Measurements from ENCODE around the gene KRTCAP2.

KRTCAP2 gene

GRCh38 chr1:155130272-155131006 is 42.7 kb downstream of the KRTCAP2 start:
- DNase-seq, result no peak

- DNase-seq, result peak; percentile 34 to 62
Measured at GRCh38 chr1:155128755-155129473, 44.2 kb downstream of the KRTCAP2 start.

GRCh38 chr1:155127967-155128754 is 44.9 kb downstream of the KRTCAP2 start:
- no peak for DNase-seq

GRCh38 chr1:155127105-155127966 is 45.8 kb downstream of the KRTCAP2 start, which contains the start of gene EFNA1:
Gene EFNA1, plus strand, starts transcription at chr1:155127876. Its CDS starts 102 bp downstream, at chr1:155127978.
- DNase-seq, result peak; percentile 74 to 85

- DNase-seq, result peak; percentile 83 to 86
Measured at GRCh38 chr1:155126556-155127104, 46.5 kb downstream of the KRTCAP2 start.

GRCh38 chr1:155125946-155126555 is 47.1 kb downstream of the KRTCAP2 start:
- DNase-seq, result peak; percentile 83 to 93

GRCh38 chr1:155125511-155125945 is 47.6 kb downstream of the KRTCAP2 start:
- DNase-seq, result peak; percentile 55 to 63

GRCh38 chr1:155124503-155125463 is 48.3 kb downstream of the KRTCAP2 start:
- DNase-seq, result peak; percentile 57 to 60

GRCh38 chr1:155123801-155124200 is 49.3 kb downstream of the KRTCAP2 start:
- DNase-seq, result no peak

- DNase-seq, result no peak
Measured at GRCh38 chr1:155122308-155122707, 50.8 kb downstream of the KRTCAP2 start.

- no peak for DNase-seq
Measured at GRCh38 chr1:155121249-155121648, 51.9 kb downstream of the KRTCAP2 start.

- no peak for DNase-seq
Measured at GRCh38 chr1:155120253-155120652, 52.9 kb downstream of the KRTCAP2 start.
